ENCODE data around the gene MED10.

The MED10 gene

GRCh38 chr5:6410421-6410820, 32.1 kb upstream of the MED10 start:
- no peak overlapping the region for H3K27ac ChIP-seq (ENCODE audit: low read depth, low read length)
- 0 out of 2 replicates have a peak, but pooled peaks cover 5% of the 10 kb centered on the region for H3K4me1 ChIP-seq (ENCODE audit: insufficient read depth, low read length)
- no peaks in the 10 kb centered on the region for H3K9me3 ChIP-seq (ENCODE audit: insufficient read depth, low read depth, low read length)
- H3K4me3 ChIP-seq (ENCODE audit: low read length): no peak overlapping the region
- H3K36me3 ChIP-seq (ENCODE audit: insufficient read depth, low read length): no peaks in the 10 kb centered on the region
- H3K9ac ChIP-seq (ENCODE audit: low read depth, low read length): no peak overlapping the region
- WGBS: 95% methylated on average over 8 of the region's 9 CpGs
- H3K27me3 ChIP-seq (ENCODE audit: insufficient read depth, low read length): no peaks in the 10 kb centered on the region

GRCh38 chr5:6408627-6409446, 30.5 kb upstream of the MED10 start:
- Histone ChIP-seq H3K4me3 (ENCODE audit: low read length) (no peak overlapping the region), H3K4me1 (ENCODE audit: insufficient read depth, low read length) (0 out of 2 replicates have a peak, but pooled peaks cover 5% of the 10 kb centered on the region), H3K9me3 (ENCODE audit: insufficient read depth, low read depth, low read length) (no peaks in the 10 kb centered on the region), H3K27me3 (ENCODE audit: insufficient read depth, low read length) (no peaks in the 10 kb centered on the region), H3K9ac (ENCODE audit: low read depth, low read length) (no peak overlapping the region), H3K36me3 (ENCODE audit: insufficient read depth, low read length) (no peaks in the 10 kb centered on the region), H3K27ac (ENCODE audit: low read depth, low read length) (no peak overlapping the region)
- 90% methylated on average over 8 of the region's 8 CpGs for WGBS

DNA sequence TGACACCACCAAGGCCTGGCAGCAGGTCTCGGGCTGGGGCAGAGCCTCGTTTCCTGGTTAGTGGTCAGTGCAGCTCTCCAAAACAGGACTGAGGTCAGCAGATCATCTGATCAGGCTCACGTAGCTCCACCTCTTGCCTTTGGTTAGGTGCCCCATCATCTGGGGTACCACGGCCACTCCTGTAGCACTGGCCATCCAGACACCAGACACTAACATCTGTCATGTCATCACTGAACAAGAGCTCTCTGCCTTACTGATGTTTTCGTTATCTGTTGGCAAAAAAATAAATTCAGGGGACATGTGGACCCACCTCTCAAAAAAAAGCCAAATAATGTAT, 29.9 kb upstream of the MED10 start:
- Histone ChIP-seq H3K27me3 (ENCODE audit: insufficient read depth, low read length) (no peaks in the 10 kb centered on the region), H3K4me3 (ENCODE audit: low read length) (no peak overlapping the region), H3K9me3 (ENCODE audit: insufficient read depth, low read depth, low read length) (no peaks in the 10 kb centered on the region), H3K9ac (ENCODE audit: low read depth, low read length) (no peak overlapping the region), H3K4me1 (ENCODE audit: insufficient read depth, low read length) (0 out of 2 replicates have a peak, but pooled peaks cover 5% of the 10 kb centered on the region), H3K36me3 (ENCODE audit: insufficient read depth, low read length) (no peaks in the 10 kb centered on the region), H3K27ac (ENCODE audit: low read depth, low read length) (no peak overlapping the region)
- WGBS: 91% methylated on average over 5 of the region's 5 CpGs

GRCh38 chr5:6407558-6408259, 29.4 kb upstream of the MED10 start:
- H3K36me3 ChIP-seq (ENCODE audit: insufficient read depth, low read length): no peaks in the 10 kb centered on the region
- no peak overlapping the region for H3K9ac ChIP-seq (ENCODE audit: low read depth, low read length)
- H3K27me3 ChIP-seq (ENCODE audit: insufficient read depth, low read length): no peaks in the 10 kb centered on the region
- 0 out of 2 replicates have a peak, but pooled peaks cover 5% of the 10 kb centered on the region for H3K4me1 ChIP-seq (ENCODE audit: insufficient read depth, low read length)
- no peaks in the 10 kb centered on the region for H3K9me3 ChIP-seq (ENCODE audit: insufficient read depth, low read depth, low read length)
- H3K27ac ChIP-seq (ENCODE audit: low read depth, low read length): no peak overlapping the region
- H3K4me3 ChIP-seq (ENCODE audit: low read length): no peak overlapping the region
- WGBS: 91% methylated on average over 6 of the region's 6 CpGs

DNA sequence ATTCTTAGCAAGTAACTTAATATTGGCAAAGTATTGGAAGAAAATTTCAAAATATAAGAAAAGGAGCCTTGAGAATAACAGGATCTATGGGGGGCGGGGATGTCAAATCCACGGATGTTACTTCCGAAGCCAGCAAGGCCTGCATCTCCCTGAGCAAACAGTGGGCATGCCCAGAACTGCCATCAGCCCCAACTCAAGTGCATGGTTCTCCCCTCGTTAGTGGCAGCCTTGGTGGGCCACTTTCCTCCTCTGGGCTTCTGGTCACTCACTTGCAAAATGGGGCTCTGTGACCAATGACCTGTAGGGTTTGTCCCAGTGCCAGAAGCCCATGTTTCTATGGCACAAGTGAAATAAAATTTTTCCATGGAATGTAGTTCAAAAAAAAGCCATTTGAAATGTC, 27.2 kb upstream of the MED10 start:
- Histone ChIP-seq H3K36me3 (ENCODE audit: insufficient read depth, low read length) (no peaks in the 10 kb centered on the region), H3K27me3 (ENCODE audit: insufficient read depth, low read length) (no peaks in the 10 kb centered on the region), H3K4me3 (ENCODE audit: low read length) (no peak overlapping the region), H3K9ac (ENCODE audit: low read depth, low read length) (no peak overlapping the region), H3K9me3 (ENCODE audit: insufficient read depth, low read depth, low read length) (no peaks in the 10 kb centered on the region), H3K4me1 (ENCODE audit: insufficient read depth, low read length) (0 out of 2 replicates have a peak, but pooled peaks cover 5% of the 10 kb centered on the region), H3K27ac (ENCODE audit: low read depth, low read length) (no peak overlapping the region)
- WGBS: 89% methylated on average over 4 of the region's 4 CpGs

DNA sequence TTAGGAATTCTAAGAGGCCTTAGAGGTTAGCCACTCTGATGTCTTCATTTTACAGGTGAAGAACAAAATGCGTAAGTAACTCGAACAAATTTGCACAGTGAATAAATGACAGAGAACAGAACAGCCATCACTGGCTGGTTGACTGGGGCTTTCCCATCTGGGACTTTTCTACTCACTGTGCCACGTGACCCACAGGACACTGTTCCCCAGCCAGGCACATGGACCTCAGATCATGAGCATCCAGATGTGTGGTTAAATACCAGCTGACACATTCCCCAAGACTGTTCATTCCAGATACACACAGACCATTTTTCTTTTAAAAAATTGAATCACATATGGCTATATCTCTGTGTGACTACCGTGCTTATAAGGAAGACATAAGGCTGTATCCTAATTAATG, 25.8 kb upstream of the MED10 start:
- H3K36me3 ChIP-seq (ENCODE audit: insufficient read depth, low read length): no peaks in the 10 kb centered on the region
- H3K9me3 ChIP-seq (ENCODE audit: insufficient read depth, low read depth, low read length): no peaks in the 10 kb centered on the region
- H3K9ac ChIP-seq (ENCODE audit: low read depth, low read length): no peak overlapping the region
- H3K4me3 ChIP-seq (ENCODE audit: low read length): no peak overlapping the region
- H3K4me1 ChIP-seq (ENCODE audit: insufficient read depth, low read length): 0 out of 2 replicates have a peak, but pooled peaks cover 5% of the 10 kb centered on the region
- H3K27ac ChIP-seq (ENCODE audit: low read depth, low read length): no peak overlapping the region
- 97% methylated on average over 3 of the region's 4 CpGs for WGBS
- H3K27me3 ChIP-seq (ENCODE audit: insufficient read depth, low read length): no peaks in the 10 kb centered on the region

DNA sequence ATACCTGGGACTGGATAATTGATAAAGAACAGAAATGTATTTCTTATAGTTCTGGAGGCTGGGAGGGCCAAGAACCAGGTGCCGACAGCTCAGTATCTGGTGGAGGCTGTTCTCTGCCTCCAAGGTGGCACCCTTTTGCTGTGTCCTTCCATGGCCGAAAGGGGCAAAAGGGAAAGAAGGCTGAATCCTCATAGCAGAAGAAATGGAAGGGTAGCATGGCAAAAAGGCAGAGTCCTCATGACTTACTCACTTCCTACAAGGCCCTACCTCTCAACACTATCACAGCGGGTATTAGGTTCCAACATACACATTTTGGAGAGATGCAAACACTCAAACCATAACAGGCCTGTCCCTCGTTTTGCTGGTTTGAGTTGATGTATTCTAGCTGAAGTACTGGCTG, 25.1 kb upstream of the MED10 start:
- Histone ChIP-seq H3K9ac (ENCODE audit: low read depth, low read length) (no peak overlapping the region), H3K4me1 (ENCODE audit: insufficient read depth, low read length) (0 out of 2 replicates have a peak, but pooled peaks cover 5% of the 10 kb centered on the region), H3K27me3 (ENCODE audit: insufficient read depth, low read length) (no peaks in the 10 kb centered on the region), H3K27ac (ENCODE audit: low read depth, low read length) (no peak overlapping the region), H3K36me3 (ENCODE audit: insufficient read depth, low read length) (no peaks in the 10 kb centered on the region), H3K4me3 (ENCODE audit: low read length) (no peak overlapping the region), H3K9me3 (ENCODE audit: insufficient read depth, low read depth, low read length) (no peaks in the 10 kb centered on the region)
- WGBS: 91% methylated on average over 4 of the region's 4 CpGs

DNA sequence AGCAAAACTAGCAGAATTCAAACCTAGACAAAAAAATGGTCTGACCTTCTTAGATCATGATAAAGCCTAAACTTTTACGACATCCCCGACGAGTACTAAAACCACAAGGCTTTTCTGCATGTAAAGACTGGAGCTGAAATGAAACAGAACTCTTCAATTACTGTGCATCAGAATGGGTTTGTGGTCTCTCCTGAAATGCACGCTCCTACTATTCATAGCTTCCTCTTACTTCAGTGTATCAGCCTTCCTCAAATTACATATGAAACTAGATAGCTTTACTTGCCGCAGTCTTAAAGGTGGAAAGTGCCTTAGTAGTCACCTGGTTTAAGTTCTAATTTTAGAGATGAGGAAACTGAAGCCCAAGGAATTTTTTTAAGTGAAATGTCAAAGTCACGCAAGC, 24.6 kb upstream of the MED10 start:
- Histone ChIP-seq H3K4me1 (ENCODE audit: insufficient read depth, low read length) (0 out of 2 replicates have a peak, but pooled peaks cover 5% of the 10 kb centered on the region), H3K27ac (ENCODE audit: low read depth, low read length) (no peak overlapping the region), H3K4me3 (ENCODE audit: low read length) (no peak overlapping the region), H3K27me3 (ENCODE audit: insufficient read depth, low read length) (no peaks in the 10 kb centered on the region), H3K9ac (ENCODE audit: low read depth, low read length) (no peak overlapping the region), H3K36me3 (ENCODE audit: insufficient read depth, low read length) (no peaks in the 10 kb centered on the region), H3K9me3 (ENCODE audit: insufficient read depth, low read depth, low read length) (no peaks in the 10 kb centered on the region)
- WGBS: 93% methylated on average over 6 of the region's 6 CpGs

DNA sequence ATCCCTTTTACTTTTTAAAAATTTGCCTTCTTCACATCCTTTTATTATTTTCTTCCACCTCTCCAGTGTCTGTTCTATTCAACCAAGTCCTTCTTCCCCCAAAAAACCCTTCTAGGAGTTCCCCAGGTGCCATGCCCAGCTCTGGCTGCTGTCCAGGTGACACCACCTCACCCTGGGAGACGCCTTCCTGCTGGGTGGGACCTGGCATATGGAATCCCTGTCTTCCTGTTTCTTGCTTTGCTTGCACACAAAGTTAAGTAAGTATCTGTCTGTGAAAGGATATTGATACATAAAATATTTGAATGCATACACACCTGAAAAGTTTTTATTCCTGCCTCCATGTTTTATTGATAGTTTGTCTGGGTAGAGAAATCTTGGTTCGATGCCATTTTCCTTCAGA, 23.1 kb upstream of the MED10 start:
- 98% methylated on average over 2 of the region's 2 CpGs for WGBS
- no peaks in the 10 kb centered on the region for H3K27me3 ChIP-seq (ENCODE audit: insufficient read depth, low read length)
- no peaks in the 10 kb centered on the region for H3K36me3 ChIP-seq (ENCODE audit: insufficient read depth, low read length)
- H3K9ac ChIP-seq (ENCODE audit: low read depth, low read length): no peak overlapping the region
- H3K9me3 ChIP-seq (ENCODE audit: insufficient read depth, low read depth, low read length): no peaks in the 10 kb centered on the region
- no peaks in the 10 kb centered on the region for H3K4me1 ChIP-seq (ENCODE audit: insufficient read depth, low read length)
- no peak overlapping the region for H3K27ac ChIP-seq (ENCODE audit: low read depth, low read length)
- no peak overlapping the region for H3K4me3 ChIP-seq (ENCODE audit: low read length)

GRCh38 chr5:6399980-6400910, 21.9 kb upstream of the MED10 start:
- Histone ChIP-seq H3K27me3 (ENCODE audit: insufficient read depth, low read length) (no peaks in the 10 kb centered on the region), H3K36me3 (ENCODE audit: insufficient read depth, low read length) (no peaks in the 10 kb centered on the region), H3K9me3 (ENCODE audit: insufficient read depth, low read depth, low read length) (no peaks in the 10 kb centered on the region), H3K27ac (ENCODE audit: low read depth, low read length) (no peak overlapping the region), H3K9ac (ENCODE audit: low read depth, low read length) (no peak overlapping the region), H3K4me3 (ENCODE audit: low read length) (no peak overlapping the region), H3K4me1 (ENCODE audit: insufficient read depth, low read length) (no peaks in the 10 kb centered on the region)
- 84% methylated on average over 13 of the region's 13 CpGs for WGBS

Measured in HUES64 (cell line).